ENCODE measurements around the gene CARD8. TPM values are rescaled to one million over a fixed set of nuclear protein-coding genes. Genes with fewer than 3 reads are reported as not detected.
A peak's percentile ranks its signal among the peaks of the same experiment; 100 is the strongest.

Gene CARD8
- polyA plus RNA-seq, 1 donor: 42.8 TPM

GRCh38 chr19:48170817-48171347, 84.8 kb downstream of the CARD8 start:
- peak; percentile 26 for DNase-seq

GRCh38 chr19:48169939-48170803, 85.5 kb downstream of the CARD8 start, which contains the start of the genes LIG1 and ZSWIM9:
Gene LIG1, minus strand, starts transcription at chr19:48170344. Its CDS starts 4,778 bp downstream, at chr19:48165566.
Gene ZSWIM9, plus strand, starts transcription at chr19:48170680. Its CDS starts 1,123 bp downstream, at chr19:48171803.
- peak; percentile 94 for DNase-seq

GRCh38 chr19:48169578-48169938, 86.2 kb downstream of the CARD8 start:
- peak; percentile 26 for DNase-seq

GRCh38 chr19:48168689-48169088, 87.0 kb downstream of the CARD8 start:
- DNase-seq: no peak

- DNase-seq: no peak
These were observed 97.4 kb downstream of the CARD8 start for GRCh38 chr19:48158210-48158790.

Other genes with a start within 250 kb of the CARD8 start
- not detected for gene CABP5, start 211.8 kb downstream of the CARD8 start, polyA plus RNA-seq (ENCODE audit: insufficient read length)
- 58.0 TPM for gene PLA2G4C, start 145.1 kb downstream of the CARD8 start, polyA plus RNA-seq (ENCODE audit: insufficient read length)
- gene LIG1, start 85.6 kb downstream of the CARD8 start, polyA plus RNA-seq (ENCODE audit: insufficient read length): 29.2 TPM
- 6.8 TPM for gene ZSWIM9, start 85.2 kb downstream of the CARD8 start, polyA plus RNA-seq (ENCODE audit: insufficient read length)
- 2.4 TPM for gene ZNF114, start 14.2 kb upstream of the CARD8 start, polyA plus RNA-seq (ENCODE audit: insufficient read length)
- gene EMP3, start 69.6 kb upstream of the CARD8 start, polyA plus RNA-seq (ENCODE audit: insufficient read length): 149 TPM
- 20.6 TPM for gene TMEM143, start 108.0 kb upstream of the CARD8 start, polyA plus RNA-seq (ENCODE audit: insufficient read length)
- not detected for gene SYNGR4, start 108.5 kb upstream of the CARD8 start, polyA plus RNA-seq (ENCODE audit: insufficient read length)
- 125 TPM for gene KDELR1, start 135.6 kb upstream of the CARD8 start, polyA plus RNA-seq (ENCODE audit: insufficient read length)
- 2.5 TPM for gene GRIN2D, start 137.8 kb upstream of the CARD8 start, polyA plus RNA-seq (ENCODE audit: insufficient read length)
- 26.2 TPM for gene GRWD1, start 190.1 kb upstream of the CARD8 start, polyA plus RNA-seq (ENCODE audit: insufficient read length)
- 1.2 TPM for gene KCNJ14, start 199.7 kb upstream of the CARD8 start, polyA plus RNA-seq (ENCODE audit: insufficient read length)
- gene CYTH2, start 213.5 kb upstream of the CARD8 start, polyA plus RNA-seq (ENCODE audit: insufficient read length): 49.3 TPM

Measured in hindlimb muscle (tissue), 1 donor.